ENCODE measurements around the gene NKX2-3. TPM values are rescaled to one million over a fixed set of nuclear protein-coding genes. Genes with fewer than 3 reads are reported as not detected.
A peak's percentile ranks its signal among the peaks of the same experiment; 100 is the strongest.

Gene NKX2-3
- total and polyA plus RNA-seq, 2 of the 8 experiments (the other 6 are each of a cell fraction or from before 2014, with no cell fraction given) = not detected

DNA sequence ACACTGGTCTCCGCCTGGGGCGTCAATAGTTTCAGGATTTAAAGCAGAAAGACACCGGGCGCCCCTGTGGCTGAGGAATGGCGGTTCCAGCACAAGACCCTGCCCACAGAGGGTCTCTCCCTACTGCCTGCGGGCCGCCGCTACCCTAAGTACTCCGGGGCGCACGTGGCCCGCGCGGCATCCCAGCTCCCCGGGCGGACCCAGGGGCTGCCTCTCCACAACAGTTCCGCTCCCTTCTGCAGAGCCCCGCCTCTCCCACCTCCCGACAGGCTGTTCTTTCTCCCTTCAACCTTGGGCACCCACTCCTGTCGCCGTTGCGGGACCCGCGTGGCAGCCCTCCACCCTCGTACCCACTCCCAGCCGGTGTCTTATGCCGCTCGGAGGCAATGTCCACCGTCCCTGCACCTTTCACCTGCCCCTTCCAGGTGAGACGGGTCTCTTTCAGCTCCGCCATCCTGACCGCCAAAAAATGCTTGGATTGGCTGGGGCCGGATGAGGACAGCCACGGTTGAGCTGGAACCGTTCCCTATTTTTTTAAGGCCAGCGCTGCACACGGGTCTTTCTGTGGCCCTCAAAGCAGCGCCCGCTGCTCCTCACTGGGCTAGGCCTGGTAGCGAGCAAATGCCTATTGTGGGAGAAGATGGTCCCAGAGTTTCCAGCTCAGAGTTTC is 1.6 kb upstream of the NKX2-3 start (continued):
- no peak for TF ChIP-seq BRCA1 (IDR thresholded peaks at IDR 0.05; ENCODE audit: low read depth, low read length)
- TF ChIP-seq EZH2 (IDR thresholded peaks at IDR 0.05; ENCODE audit: low read depth, low read length, severe bottlenecking) = peak; percentile 50
- TF ChIP-seq YY1 (IDR thresholded peaks at IDR 0.05; ENCODE audit: low read depth, low read length) = peak; percentile 11; the same call in 1 of the 2 replicates
- TF ChIP-seq NANOG (IDR thresholded peaks at IDR 0.05; ENCODE audit: insufficient read depth, low read depth, low read length, poor library complexity, severe bottlenecking) = no peak
